SHP77 treated with DMSO at 0.1 percent for 48 hours (cell line): ENCODE data around the gene SPTLC2.

Experiments
- DNase-seq: peaks from one replicate; lab custom pipeline; 2025; lab: John Stamatoyannopoulos, UW

SPTLC2 gene

DNA sequence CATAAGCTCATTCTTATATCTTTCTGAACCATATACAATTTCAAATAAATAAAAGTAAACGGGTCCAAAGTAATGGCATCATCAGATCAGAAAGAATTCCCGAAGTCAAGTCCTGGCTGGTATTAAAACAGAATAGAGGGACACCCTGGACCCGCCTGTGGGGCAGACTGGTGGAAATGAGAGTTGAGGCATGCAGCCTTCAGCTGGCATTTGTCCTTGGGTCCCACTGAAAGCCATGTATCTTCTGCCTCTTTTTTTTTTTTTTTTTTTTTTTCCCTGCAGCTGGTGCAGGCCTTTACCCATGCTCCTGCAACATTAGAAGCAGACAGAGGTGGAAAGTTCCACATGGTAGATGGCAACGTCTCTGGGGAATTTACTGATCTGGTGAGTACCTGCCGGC, 148.6 kb downstream of the SPTLC2 start:
- no peak for DNase-seq

- DNase-seq: no peak
These were observed 157.2 kb downstream of the SPTLC2 start for GRCh38 chr14:77459072-77459723.

- DNase-seq: no peak
These were observed 158.0 kb downstream of the SPTLC2 start for GRCh38 chr14:77458249-77458950.

GRCh38 chr14:77457522-77458248, 158.8 kb downstream of the SPTLC2 start, which contains the start of the genes AHSA1 and VIPAS39:
Gene AHSA1, plus strand, starts transcription at chr14:77458093. Its CDS starts 97 bp downstream, at chr14:77458190.
Gene VIPAS39, minus strand, starts transcription at chr14:77457601. Its CDS starts 3,499 bp downstream, at chr14:77454102.
- peak; percentile 96 for DNase-seq

- no peak for DNase-seq
These were observed 159.3 kb downstream of the SPTLC2 start for GRCh38 chr14:77457115-77457521.
